MCF 10A (cell line): ENCODE results near the gene C2CD2. TPM values are rescaled to one million over a fixed set of nuclear protein-coding genes. Genes with fewer than 3 reads are reported as not detected.

Source experiments
- BruUV-seq: library from RNA; stranded (reverse); fragments of 400-500 nt; replicated peaks from 2 replicates; lab custom pipeline; 2021; lab: Mats Ljungman, UMichigan
- CTCF ChIA-PET: fragments of 300-600 bp; sonication (Branson Sonifier 250); formaldehyde crosslinking; extraction: SDS; loops from one replicate; lab custom pipeline; 2021; ENCODE audit warnings: antibody characterized with exemption, inconsistent platforms; lab: Yijun Ruan, JAX
- POLR2A ChIA-PET: fragments of 300-600, 350-650 bp; sonication (Branson Sonifier 250); formaldehyde crosslinking; extraction: SDS; loops from one replicate; lab custom pipeline; 2020; ENCODE audit warnings: antibody characterized with exemption, inconsistent platforms; lab: Yijun Ruan, JAX
- DNase-seq: peaks from one replicate; pipeline ENCODE4 v3.0.0-alpha.2; 2018; ENCODE audit not compliant: unreplicated experiment
- H3K27ac Mint-ChIP-seq: one replicate; pipeline ENCODE4 v1.8.0; 2022; ENCODE audit warnings: mild to moderate bottlenecking, low read depth, mixed read lengths; ENCODE audit not compliant: unreplicated experiment
- H3K27me3 Mint-ChIP-seq: one replicate; pipeline ENCODE4 v1.8.0; 2022; ENCODE audit warnings: mixed read lengths; ENCODE audit not compliant: insufficient read depth, unreplicated experiment
- H3K36me3 Mint-ChIP-seq: one replicate; pipeline ENCODE4 v1.8.0; 2022; ENCODE audit warnings: mild to moderate bottlenecking, moderate library complexity, mixed read lengths; ENCODE audit not compliant: insufficient read depth, unreplicated experiment
- H3K4me1 Mint-ChIP-seq: one replicate; pipeline ENCODE4 v1.8.0; 2022; ENCODE audit warnings: mixed read lengths; ENCODE audit not compliant: insufficient read depth, unreplicated experiment
- H3K4me3 Mint-ChIP-seq: one replicate; pipeline ENCODE4 v1.8.0; 2022; ENCODE audit warnings: mild to moderate bottlenecking, moderate library complexity, mixed read lengths; ENCODE audit not compliant: unreplicated experiment
- H3K9me3 Mint-ChIP-seq: one replicate; pipeline ENCODE4 v1.8.0; 2022; ENCODE audit warnings: mixed read lengths; ENCODE audit not compliant: unreplicated experiment
- CTCF ChIP-seq: fragments of 200-600 bp; IDR thresholded peaks from one replicate; pipeline ENCODE4 v1.8.0; 2022; ENCODE audit warnings: antibody characterized with exemption, mild to moderate bottlenecking; ENCODE audit not compliant: unreplicated experiment
- intact Hi-C: fragments of 100-400 bp; cut with micrococcal nuclease; formaldehyde crosslinking; loops from 2 replicates; pipeline ENCODE4 v1.14.1; 2022
- total RNA-seq: library from RNA; stranded (reverse); gene quantifications from 2 replicates; pipeline ENCODE4 v1.2.3, GENCODE V29; 2022

The C2CD2 gene
- total RNA-seq, 1 experiment from 2014 or later, result 25.1 TPM

DNA sequence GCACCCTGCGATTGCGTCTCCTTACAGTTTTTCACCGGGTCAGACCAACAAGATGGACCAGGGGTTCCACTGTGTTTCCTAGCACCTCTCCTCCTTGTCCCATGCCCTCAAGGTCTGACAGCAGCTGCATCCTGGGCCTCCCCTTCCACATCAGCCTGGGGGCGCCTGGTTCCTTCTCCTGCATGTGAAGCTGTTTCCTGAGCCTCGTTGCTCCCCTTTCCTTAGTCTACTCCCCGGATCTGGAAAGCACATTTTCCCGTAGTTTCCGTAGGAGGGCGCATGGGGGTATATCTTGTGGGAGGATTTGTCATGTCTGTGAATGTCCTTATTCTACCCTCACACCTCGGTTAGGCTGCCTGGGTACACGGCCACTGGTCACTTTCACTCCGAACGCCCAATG, 80.8 kb downstream of the C2CD2 start:
- Mint-ChIP-seq H3K27ac (peak overlapping the region; percentile 56), H3K27me3 (no peaks in the 10 kb centered on the region), H3K4me3 (no peak overlapping the region), H3K9me3 (no peaks in the 10 kb centered on the region), H3K36me3 (no peaks in the 10 kb centered on the region), H3K4me1 (peaks cover 8% of the 10 kb centered on the region)
- DNase-seq, result no peak
- ChIA-PET POLR2A (interaction anchor here (0.9 kb wide), 1 partner anchor 10 kb away, joined by 3 read pairs; no protein-coding TSS in a partner anchor), CTCF (interaction anchor here (0.6 kb wide), 1 partner anchor 836 kb away, joined by 3 read pairs; no protein-coding TSS in a partner anchor)
- no peak for TF ChIP-seq CTCF
- intact Hi-C loops, result no loop called here
- BruUV-seq, result no TSS peak

- Mint-ChIP-seq H3K27me3 (no peaks in the 10 kb centered on the region), H3K4me3 (no peak overlapping the region), H3K4me1 (no peaks in the 10 kb centered on the region), H3K27ac (no peak overlapping the region), H3K9me3 (no peaks in the 10 kb centered on the region), H3K36me3 (no peaks in the 10 kb centered on the region)
- ChIA-PET POLR2A (no interaction called here), CTCF (no interaction called here)
- intact Hi-C loops, result no loop called here
- BruUV-seq, result no TSS peak
- TF ChIP-seq CTCF, result no peak
- DNase-seq, result no peak
Observed at GRCh38 chr21:41871293-41872030, 82.4 kb downstream of the C2CD2 start.

DNA sequence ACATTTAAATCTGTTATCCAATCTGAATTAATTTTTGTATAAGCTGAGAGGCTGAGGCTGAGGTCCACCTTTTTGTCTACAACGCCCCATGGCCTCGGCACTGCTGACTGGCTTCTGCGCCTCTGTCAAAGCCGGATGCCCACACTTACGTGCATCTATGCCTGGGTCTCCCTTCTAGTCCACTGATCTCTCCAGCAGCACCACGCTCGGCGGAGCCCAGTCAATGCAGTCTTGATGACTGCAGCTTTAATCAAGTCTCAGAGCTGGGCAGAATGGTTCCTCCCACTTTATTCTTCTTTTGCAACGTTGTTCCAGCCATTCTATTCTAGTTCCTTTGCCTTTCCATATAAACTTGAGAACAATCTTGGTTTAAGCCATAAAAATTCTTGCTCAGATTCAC, 84.0 kb downstream of the C2CD2 start:
- intact Hi-C loops, result no loop called here
- CTCF ChIA-PET, result interaction anchor here (0.7 kb wide), 1 partner anchor 668 kb away, joined by 3 read pairs; no protein-coding TSS in a partner anchor
- H3K4me3 Mint-ChIP-seq, result no peak overlapping the region
- H3K36me3 Mint-ChIP-seq, result no peaks in the 10 kb centered on the region
- H3K9me3 Mint-ChIP-seq, result no peaks in the 10 kb centered on the region
- no TSS peak for BruUV-seq
- TF ChIP-seq CTCF, result no peak
- H3K27me3 Mint-ChIP-seq, result no peaks in the 10 kb centered on the region
- no peak for DNase-seq
- H3K4me1 Mint-ChIP-seq, result peaks cover under 1% of the 10 kb centered on the region
- POLR2A ChIA-PET, result no interaction called here
- H3K27ac Mint-ChIP-seq, result no peak overlapping the region

DNA sequence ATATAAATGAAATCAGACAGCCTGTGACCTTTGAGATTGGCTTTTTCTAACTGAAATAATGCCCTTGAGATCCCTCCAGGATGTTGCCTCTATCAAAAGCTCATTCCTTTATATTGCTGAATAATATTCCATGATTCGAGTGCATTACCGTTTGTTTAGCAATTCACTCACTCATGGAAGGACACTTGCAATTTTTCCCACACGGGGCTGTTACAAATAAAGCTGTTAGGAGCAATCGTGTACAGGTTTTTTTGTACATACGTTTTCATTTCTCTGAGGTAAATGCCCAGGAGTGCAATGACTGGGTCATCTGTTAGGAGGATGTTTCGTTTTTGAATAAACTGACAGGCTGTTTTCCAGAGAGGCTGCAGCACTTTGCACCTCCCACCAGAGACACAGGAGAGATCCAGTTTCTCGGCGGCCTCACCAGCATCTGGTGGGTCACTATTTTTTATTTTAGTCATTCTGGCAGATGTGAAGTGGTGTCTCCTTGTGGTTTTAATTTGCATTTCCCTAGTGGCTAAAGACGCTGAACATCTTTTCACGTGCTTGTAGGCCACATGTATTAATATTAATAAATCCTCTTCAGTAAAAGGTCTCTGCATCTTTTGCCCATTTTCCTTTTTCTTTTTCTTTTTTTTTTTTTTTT, 85.6 kb downstream of the C2CD2 start:
- CTCF ChIA-PET, result interaction anchor here (0.6 kb wide), 1 partner anchor 1813 kb away, joined by 3 read pairs; no protein-coding TSS in a partner anchor
- TF ChIP-seq CTCF, result no peak
- POLR2A ChIA-PET, result no interaction called here
- no TSS peak for BruUV-seq
- intact Hi-C loops, result no loop called here
- Mint-ChIP-seq H3K9me3 (no peaks in the 10 kb centered on the region), H3K4me3 (no peak overlapping the region), H3K4me1 (peaks cover 10% of the 10 kb centered on the region), H3K36me3 (no peaks in the 10 kb centered on the region), H3K27ac (no peak overlapping the region), H3K27me3 (no peaks in the 10 kb centered on the region)
- DNase-seq, result no peak
